B cell (primary cell): ENCODE results near the gene CYTH2. TPM values are rescaled to one million over a fixed set of nuclear protein-coding genes. Genes with fewer than 3 reads are reported as not detected.

ENCODE experiments used
- ATAC-seq: fragments of 200-7000 bp; cut with Tn5 transposase; one replicate; pipeline ENCODE4 v1.10.0; 2021; ENCODE audit warnings: low read depth, mild to moderate bottlenecking, moderate number of reproducible peaks, moderate library complexity
- CTCF ChIA-PET: fragments of 350-600 bp; sonication (Branson Sonifier 250); formaldehyde crosslinking; loops from one replicate; lab custom pipeline; 2021; ENCODE audit warnings: antibody characterized with exemption, inconsistent platforms; lab: Charles Lee
- POLR2A ChIA-PET: fragments of 350-600 bp; sonication (Branson Sonifier 250); formaldehyde crosslinking; loops from one replicate; lab custom pipeline; 2021; ENCODE audit warnings: antibody characterized with exemption; lab: Charles Lee
- DNase-seq: peaks from one replicate; pipeline ENCODE4 v3.0.0; 2013
- H2AFZ ChIP-seq: 2 replicates; pipeline ENCODE4 v1.6.1; 2012; ENCODE audit warnings: mild to moderate bottlenecking, low read depth, low read length; ENCODE audit not compliant: insufficient read depth, poor library complexity, severe bottlenecking
- H3K27ac ChIP-seq, 2 donors: 1 replicate in 1 of 2; 2 replicates in 1 of 2; pipeline ENCODE4 v1.5.1; 2012 to 2013; ENCODE audit warnings: low read length in 2 of 2, mild to moderate bottlenecking in 2 of 2, moderate library complexity in 1 of 2
- H3K27me3 ChIP-seq, 4 experiments: fragments of 200-600 bp in 1 of 4; sonication (generic) in 1 of 4; replicated peaks in 1 of 4; 1 replicate in 2 of 4; 2 replicates in 2 of 4; pipeline versions ENCODE4 v1.6.1 to v1.7.0; 2013 to 2016; ENCODE audit warnings: low read length in 3 of 4, mild to moderate bottlenecking in 2 of 4, mixed read lengths in 1 of 4, moderate library complexity in 1 of 4; ENCODE audit not compliant: insufficient read depth in 4 of 4, control insufficient read depth in 3 of 4; ENCODE audit errors: control extremely low read depth in 1 of 4
- H3K36me3 ChIP-seq, 2 experiments: replicated peaks in 1 of 2; 1 replicate in 1 of 2; 2 replicates in 1 of 2; pipeline versions ENCODE4 v1.6.1 to v1.7.1; 2013; ENCODE audit warnings: low read length in 1 of 2; ENCODE audit not compliant: insufficient read depth in 2 of 2, control insufficient read depth in 1 of 2; ENCODE audit errors: control extremely low read depth in 1 of 2, extremely low read depth in 1 of 2
- H3K4me1 ChIP-seq, 2 donors: fragments of 200-600 bp in 1 of 2; sonication (generic) in 1 of 2; 1 replicate in 1 of 2; 2 replicates in 1 of 2; pipeline versions ENCODE4 v1.5.1 to v1.6.1; 2013 to 2017; ENCODE audit warnings: low read length in 2 of 2; ENCODE audit not compliant: control insufficient read depth in 2 of 2, insufficient read depth in 2 of 2
- H3K4me2 ChIP-seq: replicated peaks from 2 replicates; pipeline ENCODE3; 2012; ENCODE audit warnings: mild to moderate bottlenecking, low read depth, low read length; ENCODE audit not compliant: poor library complexity, severe bottlenecking
- H3K4me3 ChIP-seq, 5 experiments: fragments of 200-600 bp in 1 of 5; sonication (generic) in 1 of 5; 1 replicate in 3 of 5; 2 replicates in 2 of 5; pipeline versions ENCODE4 v1.5.1 to v1.7.0; 2011 to 2016; ENCODE audit warnings: low read length in 4 of 5, mild to moderate bottlenecking in 4 of 5, low read depth in 2 of 5, control low read depth in 1 of 5, moderate library complexity in 1 of 5; ENCODE audit not compliant: insufficient read depth in 1 of 5; ENCODE audit errors: control extremely low read depth in 1 of 5, extremely low read depth in 1 of 5
- H3K79me2 ChIP-seq: fragments of 200-600 bp; sonication (generic); one replicate; pipeline ENCODE4 v1.6.0; 2016; ENCODE audit warnings: low read length; ENCODE audit not compliant: control insufficient read depth, insufficient read depth
- H3K9ac ChIP-seq: fragments of 200-600 bp; sonication (generic); 2 replicates; pipeline ENCODE4 v1.6.1; 2017; ENCODE audit warnings: mild to moderate bottlenecking, low read length, moderate library complexity
- H3K9me3 ChIP-seq, 3 donors: one replicate each; pipeline versions ENCODE4 v1.6.1 to v1.7.1; 2013; ENCODE audit warnings: low read length in 2 of 3; ENCODE audit not compliant: control insufficient read depth in 2 of 3, insufficient read depth in 1 of 3; ENCODE audit errors: control extremely low read depth in 1 of 3
- H4K20me1 ChIP-seq: 2 replicates; pipeline ENCODE4 v1.6.0; 2012; ENCODE audit warnings: mild to moderate bottlenecking, low read length; ENCODE audit not compliant: insufficient read depth, control insufficient read depth, poor library complexity, severe bottlenecking
- H3K27ac Mint-ChIP-seq: one replicate; pipeline ENCODE4 v1.8.0; 2021; ENCODE audit warnings: mixed read lengths
- H3K27me3 Mint-ChIP-seq: one replicate; pipeline ENCODE4 v1.8.0; 2021; ENCODE audit warnings: mixed read lengths
- H3K4me1 Mint-ChIP-seq: one replicate; pipeline ENCODE4 v1.8.0; 2021; ENCODE audit warnings: mixed read lengths
- H3K4me3 Mint-ChIP-seq: one replicate; pipeline ENCODE4 v1.8.0; 2021; ENCODE audit warnings: mixed read lengths
- H3K9me3 Mint-ChIP-seq: one replicate; pipeline ENCODE4 v1.8.0; 2022; ENCODE audit warnings: mixed read lengths; ENCODE audit not compliant: insufficient read depth
- EZH2 ChIP-seq: IDR thresholded peaks from 2 replicates; pipeline ENCODE4 v1.6.1; 2012; ENCODE audit warnings: borderline replicate concordance, low read depth, mild to moderate bottlenecking, moderate library complexity, low read length; ENCODE audit not compliant: insufficient read depth, poor library complexity, severe bottlenecking
- WGBS: methylation state at CpG from one replicate; pipeline ENCODE4 v1.1.5; 2013; ENCODE audit warnings: missing lambda C conversion rate; ENCODE audit not compliant: insufficient coverage; 5-methylcytosine and 5-hydroxymethylcytosine counted together
- intact Hi-C: fragments of 100-400 bp; cut with micrococcal nuclease; formaldehyde crosslinking; loops from one replicate; pipeline ENCODE4 v1.10.0; 2022
- polyA plus RNA-seq: library from polyadenylated mRNA; depleted of rRNA; stranded (reverse); fragments of >200 nt; gene quantifications from 2 replicates; pipeline ENCODE4 v1.2.3, GENCODE V29; 2012
- total RNA-seq, 2 donors: library from RNA; stranded (reverse); fragments of 120-200 nt in 1 of 2; gene quantifications; 1 replicate in 1 of 2; 2 replicates in 1 of 2; pipeline versions ENCODE4 v1.2.3 to v1.2.4, GENCODE V29; 2013 to 2022
- TF ChIP-seq, protein P1 (sequence below): fragments of 200-600 bp; IDR thresholded peaks from one replicate; pipeline ENCODE4 v1.8.0; 2022; ENCODE audit warnings: antibody characterized with exemption, mild to moderate bottlenecking

Gene CYTH2
- total and polyA plus RNA-seq, 2 donors (not counting 1 experiment from before 2014, with no cell fraction given), result 40.7 to 56.0 TPM

DNA sequence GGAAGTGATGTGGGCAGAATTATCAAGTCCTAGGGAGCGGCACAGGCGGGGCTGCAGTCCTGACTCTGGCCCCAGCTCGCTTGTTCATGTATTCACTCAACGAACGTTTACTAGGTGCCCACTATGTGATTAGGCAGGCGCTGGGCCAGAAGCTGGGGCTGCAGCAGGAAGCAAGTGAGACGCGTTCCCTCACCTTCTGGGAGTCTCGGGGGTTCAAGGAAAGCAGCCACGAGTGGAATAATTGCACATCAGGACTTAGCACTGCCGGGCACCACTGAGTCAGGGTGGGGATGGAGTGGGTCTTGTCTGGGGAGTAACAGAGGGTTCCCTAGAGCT lies 44.9 kb downstream of the CYTH2 start:
- peaks cover 15% of the 10 kb centered on the region for H3K4me1 Mint-ChIP-seq
- Histone ChIP-seq H3K79me2 (no peaks in the 10 kb centered on the region), H3K9ac (peak overlapping the region; percentile 84), H3K4me1 (peaks cover 28 to 30% of the 10 kb centered on the region in 2 donors), H3K27me3 (peaks cover 0 to 37% (median 14%) of the 10 kb centered on the region in 4 experiments), H3K27ac (no peak overlapping the region), H3K36me3 (no peaks in the 10 kb centered on the region), H3K4me3 (peak overlapping the region in 3 of 5 experiments; percentile 73 to 82 (median 77)), H2AFZ (peak overlapping the region; percentile 87), H3K4me2 (peak overlapping the region; percentile 95), H4K20me1 (no peaks in the 10 kb centered on the region), H3K9me3 (peaks cover 0 to 7% (median 0%) of the 10 kb centered on the region in 3 donors)
- ChIA-PET CTCF (interaction anchor here (0.7 to 1.4 kb wide), 2 partner anchors 75 to 1197 kb away, joined by 3 to 4 read pairs; no protein-coding TSS in a partner anchor), POLR2A (interaction anchor here (0.6 kb wide), 2 partner anchors 12 to 75 kb away, joined by 3 read pairs; no protein-coding TSS in a partner anchor)
- WGBS, result 43% methylated on average over 11 of the region's 11 CpGs
- no peak overlapping the region for H3K4me3 Mint-ChIP-seq
- H3K27ac Mint-ChIP-seq, result no peak overlapping the region
- H3K9me3 Mint-ChIP-seq, result no peaks in the 10 kb centered on the region
- no peak for TF ChIP-seq EZH2
- TF ChIP-seq, protein P1, sequence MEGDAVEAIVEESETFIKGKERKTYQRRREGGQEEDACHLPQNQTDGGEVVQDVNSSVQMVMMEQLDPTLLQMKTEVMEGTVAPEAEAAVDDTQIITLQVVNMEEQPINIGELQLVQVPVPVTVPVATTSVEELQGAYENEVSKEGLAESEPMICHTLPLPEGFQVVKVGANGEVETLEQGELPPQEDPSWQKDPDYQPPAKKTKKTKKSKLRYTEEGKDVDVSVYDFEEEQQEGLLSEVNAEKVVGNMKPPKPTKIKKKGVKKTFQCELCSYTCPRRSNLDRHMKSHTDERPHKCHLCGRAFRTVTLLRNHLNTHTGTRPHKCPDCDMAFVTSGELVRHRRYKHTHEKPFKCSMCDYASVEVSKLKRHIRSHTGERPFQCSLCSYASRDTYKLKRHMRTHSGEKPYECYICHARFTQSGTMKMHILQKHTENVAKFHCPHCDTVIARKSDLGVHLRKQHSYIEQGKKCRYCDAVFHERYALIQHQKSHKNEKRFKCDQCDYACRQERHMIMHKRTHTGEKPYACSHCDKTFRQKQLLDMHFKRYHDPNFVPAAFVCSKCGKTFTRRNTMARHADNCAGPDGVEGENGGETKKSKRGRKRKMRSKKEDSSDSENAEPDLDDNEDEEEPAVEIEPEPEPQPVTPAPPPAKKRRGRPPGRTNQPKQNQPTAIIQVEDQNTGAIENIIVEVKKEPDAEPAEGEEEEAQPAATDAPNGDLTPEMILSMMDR, result no peak
- ATAC-seq, result no peak
- DNase-seq, result no peak
- peaks cover 15% of the 10 kb centered on the region for H3K27me3 Mint-ChIP-seq
- intact Hi-C loops, result loop anchor here (1.0 to 5.0 kb wide), 3 partner anchors 69 to 192 kb away; partner anchors contain the start of genes GRWD1, SYNGR4 and TMEM143

DNA sequence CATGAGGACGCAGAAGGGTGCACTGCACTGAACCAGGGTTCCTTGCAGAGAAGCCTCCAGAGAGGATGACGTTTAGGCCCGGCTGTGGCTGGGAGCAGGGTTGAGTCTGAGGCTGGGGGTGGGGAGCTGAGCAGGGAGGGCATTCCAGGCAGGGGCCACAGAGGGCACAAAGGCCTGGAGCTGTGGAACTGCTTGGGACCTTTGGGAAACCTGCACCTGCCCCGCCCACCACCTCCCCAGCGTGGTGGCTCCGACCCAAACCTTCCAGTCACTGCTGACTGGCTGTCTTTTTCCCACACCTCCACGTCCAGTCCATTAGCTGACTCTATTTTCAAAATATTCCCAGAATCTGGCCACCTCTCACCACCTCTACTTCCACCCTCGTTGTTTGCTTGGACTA lies 47.4 kb downstream of the CYTH2 start:
- no peak overlapping the region for H3K9ac ChIP-seq
- no peak for TF ChIP-seq EZH2
- TF ChIP-seq, protein P1, result no peak
- no peak overlapping the region for H3K4me3 ChIP-seq
- no peaks in the 10 kb centered on the region for H3K79me2 ChIP-seq
- Mint-ChIP-seq H3K27ac (no peak overlapping the region), H3K27me3 (no peaks in the 10 kb centered on the region), H3K4me3 (no peak overlapping the region), H3K4me1 (peaks cover 4% of the 10 kb centered on the region), H3K9me3 (no peaks in the 10 kb centered on the region)
- POLR2A ChIA-PET, result no interaction called here
- peaks cover 0 to 17% (median 11%) of the 10 kb centered on the region in 4 experiments for H3K27me3 ChIP-seq
- CTCF ChIA-PET, result interaction anchor here (1.0 kb wide), 1 partner anchor 183 kb away, joined by 4 read pairs; no protein-coding TSS in a partner anchor
- DNase-seq (no peak), ATAC-seq (no peak)
- no peaks in the 10 kb centered on the region for H3K9me3 ChIP-seq
- no peak overlapping the region for H3K27ac ChIP-seq
- 87% methylated on average over 8 of the region's 8 CpGs for WGBS
- peaks cover 17 to 18% of the 10 kb centered on the region in 2 donors for H3K4me1 ChIP-seq
- intact Hi-C loops, result no loop called here
- H4K20me1 ChIP-seq, result no peaks in the 10 kb centered on the region
- no peak overlapping the region for H2AFZ ChIP-seq
- H3K36me3 ChIP-seq, result no peaks in the 10 kb centered on the region
- no peak overlapping the region for H3K4me2 ChIP-seq
